C4-2B (cell line): Measurements from ENCODE around the gene YIF1B.

Experiments used
- ZFX ChIP-seq: fragments of 450-650 bp; IDR thresholded peaks from 2 replicates; pipeline ENCODE4 v1.6.1; 2017
- TF ChIP-seq, protein P1 (sequence below): fragments of 450-650 bp; conservative IDR thresholded peaks from 2 replicates; pipeline ENCODE4 v1.5.1; 2017; ENCODE audit warnings: mild to moderate bottlenecking

- TF ChIP-seq, protein P1, sequence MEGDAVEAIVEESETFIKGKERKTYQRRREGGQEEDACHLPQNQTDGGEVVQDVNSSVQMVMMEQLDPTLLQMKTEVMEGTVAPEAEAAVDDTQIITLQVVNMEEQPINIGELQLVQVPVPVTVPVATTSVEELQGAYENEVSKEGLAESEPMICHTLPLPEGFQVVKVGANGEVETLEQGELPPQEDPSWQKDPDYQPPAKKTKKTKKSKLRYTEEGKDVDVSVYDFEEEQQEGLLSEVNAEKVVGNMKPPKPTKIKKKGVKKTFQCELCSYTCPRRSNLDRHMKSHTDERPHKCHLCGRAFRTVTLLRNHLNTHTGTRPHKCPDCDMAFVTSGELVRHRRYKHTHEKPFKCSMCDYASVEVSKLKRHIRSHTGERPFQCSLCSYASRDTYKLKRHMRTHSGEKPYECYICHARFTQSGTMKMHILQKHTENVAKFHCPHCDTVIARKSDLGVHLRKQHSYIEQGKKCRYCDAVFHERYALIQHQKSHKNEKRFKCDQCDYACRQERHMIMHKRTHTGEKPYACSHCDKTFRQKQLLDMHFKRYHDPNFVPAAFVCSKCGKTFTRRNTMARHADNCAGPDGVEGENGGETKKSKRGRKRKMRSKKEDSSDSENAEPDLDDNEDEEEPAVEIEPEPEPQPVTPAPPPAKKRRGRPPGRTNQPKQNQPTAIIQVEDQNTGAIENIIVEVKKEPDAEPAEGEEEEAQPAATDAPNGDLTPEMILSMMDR = no peak
- TF ChIP-seq ZFX = no peak
Measured at GRCh38 chr19:38361633-38362075, 45.9 kb upstream of the YIF1B start.
